Left ventricle myocardium inferior (tissue), 1 donor: ENCODE data around the gene ABHD17B. TPM values are rescaled to one million over a fixed set of nuclear protein-coding genes. Genes with fewer than 3 reads are reported as not detected.

ENCODE experiments used
- DNase-seq: peaks from one replicate; pipeline ENCODE4 v3.0.0-alpha.2; 2020
- H3K27ac ChIP-seq: fragments of 200-600 bp; replicated peaks from 2 replicates; pipeline ENCODE4 v1.8.0; 2021
- H3K27me3 ChIP-seq: fragments of 200-600 bp; 2 replicates; pipeline ENCODE4 v1.8.0; 2021; ENCODE audit warnings: low read depth
- H3K36me3 ChIP-seq: fragments of 200-600 bp; 2 replicates; pipeline ENCODE4 v1.8.0; 2021
- H3K4me1 ChIP-seq: fragments of 200-600 bp; 2 replicates; pipeline ENCODE4 v1.8.0; 2021
- H3K4me3 ChIP-seq: fragments of 200-600 bp; 2 replicates; pipeline ENCODE4 v1.8.0; 2021; ENCODE audit warnings: mild to moderate bottlenecking, moderate library complexity
- H3K9me3 ChIP-seq: fragments of 200-600 bp; replicated peaks from 2 replicates; pipeline ENCODE4 v1.8.0; 2021
- CTCF ChIP-seq: fragments of 200-600 bp; IDR thresholded peaks from 2 replicates; pipeline ENCODE4 v1.8.0; 2021; ENCODE audit warnings: antibody characterized with exemption, mild to moderate bottlenecking, borderline replicate concordance
- intact Hi-C: fragments of 100-400 bp; cut with micrococcal nuclease; formaldehyde crosslinking; loops from one replicate; pipeline ENCODE4 v1.11.0; 2022
- total RNA-seq: library from RNA; stranded (reverse); fragmentation: NEBNext Ultra II Directional; extraction: Animal tissue kit (Norgen Biotek cat#: 25700); gene quantifications from one replicate; pipeline ENCODE4 v1.2.1, GENCODE V29; 2021
- donor health status: DM: no; HTN: yes; CAD: no; lungs with severe emphysema.

Gene ABHD17B
- total RNA-seq, 1 donor from 2014 or later = 10.2 TPM

- Histone ChIP-seq H3K4me1 (peaks cover 49% of the 10 kb centered on the region), H3K27ac (no peak overlapping the region), H3K27me3 (no peaks in the 10 kb centered on the region), H3K4me3 (no peak overlapping the region), H3K9me3 (no peaks in the 10 kb centered on the region), H3K36me3 (no peaks in the 10 kb centered on the region)
- no peak for DNase-seq
- no peak for TF ChIP-seq CTCF
- intact Hi-C loops = no loop called here
These were observed 15.9 kb downstream of the ABHD17B start for GRCh38 chr9:71895117-71895516.

- H3K4me1 ChIP-seq = peaks cover 48% of the 10 kb centered on the region
- no peaks in the 10 kb centered on the region for H3K27me3 ChIP-seq
- no peak overlapping the region for H3K4me3 ChIP-seq
- H3K9me3 ChIP-seq = no peaks in the 10 kb centered on the region
- no peak for TF ChIP-seq CTCF
- intact Hi-C loops = no loop called here
- DNase-seq = no peak
- H3K27ac ChIP-seq = no peak overlapping the region
- no peaks in the 10 kb centered on the region for H3K36me3 ChIP-seq
These were observed 19.3 kb downstream of the ABHD17B start for GRCh38 chr9:71891557-71892189.

GRCh38 chr9:71890042-71890679 lies 20.8 kb downstream of the ABHD17B start:
- Histone ChIP-seq H3K27me3 (no peaks in the 10 kb centered on the region), H3K4me3 (no peak overlapping the region), H3K9me3 (no peaks in the 10 kb centered on the region), H3K4me1 (peaks cover 39% of the 10 kb centered on the region), H3K36me3 (no peaks in the 10 kb centered on the region), H3K27ac (no peak overlapping the region)
- TF ChIP-seq CTCF = no peak
- DNase-seq = no peak
- intact Hi-C loops = no loop called here

DNA sequence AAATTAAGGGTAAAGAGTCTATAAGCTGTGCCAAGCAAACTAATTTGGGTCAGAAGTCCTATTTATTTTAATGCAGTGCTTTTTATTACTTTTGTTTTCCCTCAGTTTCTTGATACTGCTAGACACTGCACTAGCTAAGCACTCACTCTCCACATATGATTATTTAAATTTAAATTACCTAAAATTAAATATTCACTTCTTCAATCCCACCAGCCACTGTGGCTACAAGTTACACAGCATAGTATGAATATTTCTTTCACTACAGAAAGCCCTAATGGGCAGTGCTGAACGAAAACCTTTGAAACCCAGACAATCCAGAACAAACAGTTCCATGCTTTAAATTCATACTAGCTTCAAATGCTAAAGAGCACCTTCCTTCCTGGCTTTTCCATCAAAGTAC lies 23.6 kb downstream of the ABHD17B start:
- no peak for DNase-seq
- H3K4me3 ChIP-seq = no peak overlapping the region
- no peak overlapping the region for H3K27ac ChIP-seq
- peaks cover 16% of the 10 kb centered on the region for H3K9me3 ChIP-seq
- H3K36me3 ChIP-seq = no peaks in the 10 kb centered on the region
- no peaks in the 10 kb centered on the region for H3K27me3 ChIP-seq
- intact Hi-C loops = no loop called here
- TF ChIP-seq CTCF = no peak
- H3K4me1 ChIP-seq = peaks cover 31% of the 10 kb centered on the region

DNA sequence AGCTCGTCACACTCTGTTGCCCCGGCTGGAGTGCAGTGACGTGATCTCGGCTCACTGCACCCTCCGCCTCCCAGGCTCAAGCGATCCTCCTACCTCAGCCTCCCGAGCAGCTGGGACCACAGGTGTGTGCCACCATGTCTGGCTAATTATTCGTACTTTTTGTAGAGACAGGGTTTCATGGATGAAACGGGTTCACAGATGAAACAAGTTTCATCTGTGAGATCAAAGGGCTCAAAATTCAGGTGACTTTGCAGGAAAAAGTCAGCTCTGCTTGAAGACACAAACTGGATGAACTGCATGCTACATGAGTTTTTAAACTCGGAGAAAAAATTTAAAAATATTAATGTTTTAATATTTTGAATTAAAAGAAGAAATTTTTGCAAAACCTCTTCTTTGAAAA lies 24.5 kb downstream of the ABHD17B start:
- H3K36me3 ChIP-seq = no peaks in the 10 kb centered on the region
- H3K9me3 ChIP-seq = peaks cover 24% of the 10 kb centered on the region
- TF ChIP-seq CTCF = no peak
- no peak overlapping the region for H3K27ac ChIP-seq
- intact Hi-C loops = no loop called here
- no peaks in the 10 kb centered on the region for H3K27me3 ChIP-seq
- DNase-seq = no peak
- no peak overlapping the region for H3K4me3 ChIP-seq
- peaks cover 31% of the 10 kb centered on the region for H3K4me1 ChIP-seq
